ENCODE measurements around the gene ADGRV1.
"Not testable (repeated sequence)": the region's sequence is repeated elsewhere in the genome, so short reads cannot be mapped to it uniquely, and the experiment has no call there.

Gene ADGRV1

GRCh38 chr5:90654215-90654614 lies 95.6 kb downstream of the ADGRV1 start:
- DNase-seq: no peak

GRCh38 chr5:90655423-90655822 lies 96.8 kb downstream of the ADGRV1 start:
- DNase-seq: no peak

- no peak for DNase-seq
Measured at GRCh38 chr5:90657030-90657429, 98.4 kb downstream of the ADGRV1 start.

DNA sequence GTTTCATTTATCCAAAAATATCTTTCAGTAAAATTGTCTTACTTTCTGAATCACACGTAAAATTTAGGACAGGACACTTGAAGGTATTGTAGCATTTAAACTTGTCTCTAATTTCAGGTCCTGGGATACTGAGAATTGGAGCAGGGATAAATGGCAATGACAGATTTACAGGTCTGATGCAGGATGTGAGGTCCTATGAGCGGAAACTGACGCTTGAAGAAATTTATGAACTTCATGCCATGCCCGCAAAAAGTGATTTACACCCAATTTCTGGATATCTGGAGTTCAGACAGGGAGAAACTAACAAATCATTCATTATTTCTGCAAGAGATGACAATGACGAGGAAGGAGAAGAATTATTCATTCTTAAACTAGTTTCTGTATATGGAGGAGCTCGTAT lies 99.2 kb downstream of the ADGRV1 start:
- DNase-seq: no peak

DNA sequence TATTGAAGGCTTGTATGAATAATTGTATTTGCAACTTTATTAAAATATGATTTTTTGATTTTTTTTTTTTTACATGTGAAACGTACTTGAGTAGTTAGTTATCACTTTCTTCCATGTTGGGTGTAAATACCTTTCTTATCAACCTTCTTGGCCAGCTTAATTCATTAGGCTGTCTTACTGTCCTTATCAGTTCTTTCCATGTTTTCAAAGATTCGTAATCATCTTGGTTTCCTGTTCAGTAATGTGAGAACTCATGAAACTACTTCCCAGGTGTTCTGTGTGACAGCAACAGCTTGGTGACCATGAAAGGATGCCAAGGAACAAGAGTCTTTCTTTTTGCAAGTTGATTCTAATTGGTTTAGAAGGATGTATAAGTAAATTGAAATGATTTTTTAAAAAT lies 100.0 kb downstream of the ADGRV1 start:
- DNase-seq: no peak

DNA sequence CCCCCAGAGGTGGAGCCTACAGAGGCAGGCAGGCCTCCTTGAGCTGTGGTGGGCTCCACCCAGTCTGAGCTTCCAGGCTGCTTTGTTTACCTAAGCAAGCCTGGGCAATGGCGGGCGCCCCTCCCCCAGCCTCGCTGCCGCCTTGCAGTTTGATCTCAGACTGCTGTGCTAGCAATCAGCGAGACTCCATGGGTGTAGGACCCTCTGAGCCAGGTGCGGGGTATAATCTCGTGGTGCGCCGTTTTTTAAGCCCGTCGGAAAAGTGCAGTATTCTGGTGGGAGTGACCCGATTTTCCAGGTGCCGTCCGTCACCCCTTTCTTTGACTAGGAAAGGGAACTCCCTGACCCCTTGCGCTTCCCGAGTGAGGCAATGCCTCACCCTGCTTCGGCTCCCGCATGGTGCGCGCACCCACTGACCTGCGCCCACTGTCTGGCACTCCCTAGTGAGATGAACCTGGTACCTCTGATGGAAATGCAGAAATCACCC lies 109.5 kb downstream of the ADGRV1 start:
- DNase-seq: not testable (repeated sequence)

DNA sequence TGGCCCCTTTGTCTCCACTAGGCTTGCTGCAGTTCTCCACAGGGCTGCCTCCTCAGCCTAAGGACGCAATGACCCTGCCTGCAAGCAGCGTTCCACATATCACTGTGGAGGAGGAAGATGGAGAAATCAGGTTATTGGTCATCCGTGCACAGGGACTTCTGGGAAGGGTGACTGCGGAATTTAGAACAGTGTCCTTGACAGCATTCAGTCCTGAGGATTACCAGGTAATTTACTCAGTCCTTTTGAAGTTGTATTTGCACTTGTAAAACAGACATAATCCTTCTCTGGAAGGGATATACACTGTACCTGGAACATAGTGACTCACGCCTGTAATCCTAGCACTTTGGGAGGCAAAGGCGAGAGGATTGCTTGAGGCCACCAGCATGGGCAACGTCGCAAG lies 116.6 kb downstream of the ADGRV1 start:
- DNase-seq: no peak

DNA sequence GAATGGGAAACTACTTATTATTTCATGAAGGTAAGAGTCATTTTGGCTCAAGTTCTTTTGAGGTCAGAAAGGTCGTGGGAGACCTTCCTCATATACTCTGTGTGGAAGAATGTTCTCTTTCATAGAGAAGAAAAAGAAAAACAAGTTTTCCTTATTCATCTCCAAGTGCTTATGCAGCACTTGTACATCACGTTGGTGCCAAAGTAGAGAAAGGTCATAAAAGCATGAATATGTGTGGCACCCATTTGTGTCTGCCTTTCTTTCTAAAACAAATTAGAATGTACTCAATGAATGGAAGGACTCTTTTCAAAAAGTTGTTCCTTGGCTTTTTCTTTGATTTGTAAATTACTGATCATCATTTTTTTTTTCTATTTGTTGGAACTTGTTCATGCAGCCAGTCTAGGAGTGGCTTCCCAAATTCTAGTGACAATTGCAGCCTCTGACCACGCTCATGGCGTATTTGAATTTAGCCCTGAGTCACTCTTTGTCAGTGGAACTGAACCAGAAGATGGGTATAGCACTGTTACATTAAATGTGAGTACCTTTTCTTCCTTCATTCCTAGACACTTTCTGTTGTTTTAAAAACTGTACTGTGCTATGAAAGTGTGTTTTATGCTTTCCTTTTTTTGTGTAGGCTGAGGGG lies 122.4 kb downstream of the ADGRV1 start:
- no peak for DNase-seq

GRCh38 chr5:90682278-90682677 lies 123.7 kb downstream of the ADGRV1 start:
- no peak for DNase-seq

DNA sequence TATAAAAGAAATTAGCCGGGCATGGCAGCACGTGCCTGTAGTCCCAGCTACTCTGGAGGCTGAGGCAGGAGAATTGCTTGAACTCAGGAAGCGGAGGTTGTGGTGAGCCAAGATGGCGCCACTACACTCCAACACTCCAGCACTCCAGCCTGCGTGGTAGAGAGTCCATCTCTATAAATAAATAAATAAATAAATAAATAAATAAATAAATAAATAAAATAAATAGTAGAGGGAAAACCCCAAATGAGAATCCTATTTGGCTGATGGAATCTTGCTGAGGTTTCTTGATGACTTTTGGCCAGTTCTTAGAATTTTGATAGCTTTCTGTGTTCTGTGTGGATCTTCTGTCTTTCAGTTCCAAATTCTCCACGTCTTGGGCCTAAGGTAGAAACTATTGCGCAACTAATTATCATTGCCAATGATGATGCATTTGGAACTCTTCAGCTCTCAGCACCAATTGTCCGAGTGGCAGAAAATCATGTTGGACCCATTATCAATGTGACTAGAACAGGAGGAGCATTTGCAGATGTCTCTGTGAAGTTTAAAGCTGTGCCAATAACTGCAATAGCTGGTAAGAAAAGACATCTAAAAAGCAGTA lies 126.9 kb downstream of the ADGRV1 start:
- DNase-seq: no peak

GRCh38 chr5:90686363-90686762 lies 127.8 kb downstream of the ADGRV1 start:
- DNase-seq: not testable (repeated sequence)

DNA sequence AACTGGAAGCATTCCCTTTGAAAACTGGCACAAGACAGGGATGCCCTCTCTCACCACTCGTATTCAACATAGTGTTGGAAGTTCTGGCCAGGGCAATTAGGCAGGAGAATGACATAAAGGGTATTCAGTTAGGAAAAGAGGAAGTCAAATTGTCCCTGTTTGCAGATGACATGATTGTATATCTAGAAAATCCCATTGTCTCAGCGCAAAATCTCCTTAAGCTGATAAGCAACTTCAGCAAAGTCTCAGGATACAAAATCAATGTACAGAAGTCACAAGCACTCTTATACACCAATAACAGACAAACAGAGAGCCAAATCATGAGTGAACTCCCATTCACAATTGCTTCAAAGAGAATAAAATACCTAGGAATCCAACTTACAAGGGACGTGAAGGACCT lies 128.9 kb downstream of the ADGRV1 start:
- not testable (repeated sequence) for DNase-seq

- no peak for DNase-seq
Measured at GRCh38 chr5:90689064-90689463, 130.5 kb downstream of the ADGRV1 start.

DNA sequence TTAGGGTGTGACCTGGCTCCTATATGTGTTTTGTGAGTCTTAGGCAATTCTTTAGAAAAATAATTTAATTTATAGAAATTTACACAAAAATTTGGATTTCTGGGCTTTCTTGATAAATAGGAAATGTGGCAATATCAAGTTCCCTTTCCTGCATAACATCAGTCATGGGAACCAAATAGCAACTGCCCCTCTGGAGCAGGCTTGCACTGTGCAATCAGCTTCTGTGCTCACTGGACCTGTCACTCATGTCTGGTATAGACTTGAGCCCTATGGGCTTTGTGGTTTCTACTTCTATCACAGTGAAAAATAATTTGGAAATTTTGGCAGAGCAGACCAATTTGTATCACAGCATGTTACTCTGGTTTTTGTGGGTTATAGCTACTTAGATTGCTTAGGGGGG lies 131.7 kb downstream of the ADGRV1 start:
- no peak for DNase-seq

DNA sequence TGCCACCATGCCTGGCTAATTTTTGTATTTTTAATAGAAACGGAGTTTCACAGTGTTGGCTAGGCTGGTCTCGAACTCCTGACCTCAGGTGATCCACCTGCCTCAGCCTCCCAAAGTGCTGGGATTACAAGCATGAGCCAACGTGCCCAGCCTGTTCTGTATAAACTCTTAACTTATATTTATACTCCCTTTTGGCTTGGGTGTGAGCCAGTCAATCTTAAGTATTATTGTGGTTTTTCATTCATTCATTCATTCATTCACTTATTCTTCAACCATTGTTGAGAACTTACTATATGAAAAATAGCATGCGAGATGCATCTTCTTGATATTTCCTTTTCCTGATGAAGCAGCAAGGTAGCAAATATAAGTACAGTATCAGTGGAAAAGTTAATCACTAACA lies 132.9 kb downstream of the ADGRV1 start:
- DNase-seq: no peak

GRCh38 chr5:90696153-90696552 lies 137.6 kb downstream of the ADGRV1 start:
- DNase-seq: no peak

GRCh38 chr5:90700299-90700698 lies 141.7 kb downstream of the ADGRV1 start:
- no peak for DNase-seq

- DNase-seq: no peak
Measured at GRCh38 chr5:90703932-90704331, 145.3 kb downstream of the ADGRV1 start.

- no peak for DNase-seq
Measured at GRCh38 chr5:90707698-90708097, 149.1 kb downstream of the ADGRV1 start.

- no peak for DNase-seq
Measured at GRCh38 chr5:90709323-90710155, 150.9 kb downstream of the ADGRV1 start.

DNA sequence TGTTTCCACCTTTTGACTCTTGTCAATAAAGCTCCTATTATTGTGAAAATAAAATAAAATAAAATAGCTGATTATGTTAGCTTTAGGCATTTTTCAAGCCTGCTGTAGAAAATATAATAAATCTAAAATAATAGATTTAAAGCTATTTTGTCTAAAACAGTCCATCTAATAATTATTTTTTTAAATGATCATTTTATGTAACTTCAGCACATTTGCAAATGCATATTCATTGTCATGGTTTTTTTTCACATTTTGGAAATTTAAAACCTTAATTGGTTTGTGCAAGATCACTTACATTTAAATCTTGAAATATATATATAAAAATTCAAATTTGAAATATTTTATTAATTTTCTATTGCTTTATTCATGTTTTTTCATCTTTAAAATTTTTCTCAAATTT lies 159.8 kb downstream of the ADGRV1 start:
- no peak for DNase-seq

DNA sequence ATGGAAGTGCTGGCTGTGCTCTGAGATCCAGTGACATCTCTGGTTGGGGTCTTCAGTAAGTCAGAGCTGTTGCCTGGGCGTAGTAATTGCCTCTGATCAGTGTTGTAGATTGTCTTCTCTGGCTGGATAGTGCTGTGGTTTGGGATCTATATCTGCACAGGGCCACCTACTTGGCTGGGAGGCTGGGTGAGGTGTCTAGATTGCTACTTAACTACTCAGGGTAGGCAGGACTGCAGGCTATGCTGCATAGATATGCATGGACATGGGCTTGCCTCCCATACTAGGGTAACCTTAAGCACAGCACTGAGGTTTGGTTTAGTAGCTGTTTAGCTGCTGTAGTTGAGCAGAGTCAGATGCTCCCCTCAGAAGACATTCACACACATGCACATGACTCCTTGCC lies 181.0 kb downstream of the ADGRV1 start:
- DNase-seq: no peak

GRCh38 chr5:90740244-90740799 lies 181.7 kb downstream of the ADGRV1 start:
- no peak for DNase-seq
